HG02870 (cell line): ENCODE results near the gene MVP.

ENCODE experiments used
- ATAC-seq: cut with Tn5 transposase; IDR thresholded peaks from one replicate; pipeline ENCODE4 v1.9.1; 2021; ENCODE audit warnings: mild to moderate bottlenecking, moderate library complexity; ENCODE audit not compliant: unreplicated experiment

The MVP gene

GRCh38 chr16:29840240-29840639, 20.0 kb downstream of the MVP start:
- no peak for ATAC-seq

- no peak for ATAC-seq
Observed at GRCh38 chr16:29841631-29842030, 21.4 kb downstream of the MVP start.

- ATAC-seq: no peak
Observed at GRCh38 chr16:29842732-29843346, 22.6 kb downstream of the MVP start.

DNA sequence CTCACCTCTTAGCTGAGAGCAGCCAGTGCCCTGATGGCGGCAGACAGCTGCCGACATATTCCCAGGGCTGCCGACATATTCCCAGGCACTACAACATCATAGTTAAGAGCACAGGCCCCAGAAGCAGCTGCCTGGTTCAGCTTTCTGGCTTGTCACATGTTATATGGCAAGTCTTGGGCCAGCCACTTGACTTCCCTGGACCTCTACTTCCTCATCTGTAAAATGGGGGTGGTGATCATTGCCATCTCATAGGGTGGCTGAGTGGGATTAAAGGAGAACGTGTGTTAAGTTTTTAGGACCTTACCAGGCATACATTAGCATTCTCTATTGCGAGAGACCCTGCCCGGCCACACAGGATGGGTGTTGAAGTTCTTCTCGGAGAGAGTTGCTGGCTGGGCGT, 23.7 kb downstream of the MVP start:
- ATAC-seq: no peak

- ATAC-seq: no peak
Observed at GRCh38 chr16:29844575-29845331, 24.5 kb downstream of the MVP start.

DNA sequence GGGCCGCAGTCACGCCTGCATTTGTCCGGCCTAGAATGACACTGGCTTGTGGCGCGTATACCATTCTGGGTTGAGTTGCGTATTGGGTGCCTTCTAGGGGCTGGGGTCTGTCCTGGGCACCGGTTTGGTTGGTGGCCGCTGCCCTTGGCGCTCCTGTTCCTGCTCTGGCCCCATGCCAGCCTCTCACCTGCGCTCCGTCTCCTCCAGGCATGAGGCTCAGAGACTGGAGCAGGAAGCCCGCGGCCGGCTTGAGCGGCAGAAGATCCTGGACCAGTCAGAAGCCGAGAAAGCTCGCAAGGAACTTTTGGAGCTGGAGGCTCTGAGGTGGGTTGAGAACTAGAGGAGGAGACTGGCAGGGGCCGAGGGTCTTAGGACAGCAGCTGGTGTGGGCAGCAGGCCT, 25.4 kb downstream of the MVP start:
- no peak for ATAC-seq

DNA sequence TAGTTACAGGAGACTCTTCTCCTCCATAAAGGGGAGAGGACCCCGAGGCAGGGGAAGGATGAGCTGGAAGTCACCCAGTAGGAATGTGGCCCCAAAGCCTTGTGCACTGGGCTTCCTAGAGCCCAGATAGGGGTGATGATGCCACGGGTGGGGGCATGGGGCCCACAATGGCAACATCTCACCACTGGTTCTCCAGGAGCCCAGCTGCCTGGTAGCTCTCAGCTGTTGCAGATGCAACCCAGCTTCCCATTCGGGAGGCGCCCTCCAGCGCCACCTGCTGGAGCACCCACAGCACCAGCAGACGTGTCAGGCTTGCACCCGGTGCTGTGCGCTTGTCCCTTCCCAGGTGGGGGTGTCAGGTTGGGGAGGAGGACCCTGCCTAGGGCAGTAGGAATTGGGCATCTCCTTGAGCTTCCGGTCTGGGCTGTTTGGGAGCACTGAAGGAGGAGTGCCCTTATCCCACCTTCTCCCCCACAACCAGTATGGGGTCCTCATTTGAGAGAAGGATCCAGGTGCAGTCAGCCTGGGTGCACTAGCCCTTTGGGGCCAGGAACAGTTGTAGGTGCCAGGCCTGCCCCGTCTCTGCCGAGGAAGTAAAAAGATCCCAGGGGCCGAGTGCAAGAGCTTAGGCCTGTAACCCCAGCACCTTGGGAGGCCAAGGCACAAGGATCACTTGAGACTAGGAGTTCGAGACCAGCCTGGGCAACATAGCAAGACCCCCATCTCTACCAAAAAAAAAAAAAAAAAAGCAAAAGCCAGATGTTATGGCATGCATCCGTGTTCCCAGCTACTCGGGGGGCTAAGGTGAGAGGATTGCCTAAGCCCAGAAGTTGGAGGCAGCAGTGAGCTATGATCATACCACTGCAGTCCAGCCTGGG, 28.4 kb downstream of the MVP start:
- ATAC-seq: no peak

DNA sequence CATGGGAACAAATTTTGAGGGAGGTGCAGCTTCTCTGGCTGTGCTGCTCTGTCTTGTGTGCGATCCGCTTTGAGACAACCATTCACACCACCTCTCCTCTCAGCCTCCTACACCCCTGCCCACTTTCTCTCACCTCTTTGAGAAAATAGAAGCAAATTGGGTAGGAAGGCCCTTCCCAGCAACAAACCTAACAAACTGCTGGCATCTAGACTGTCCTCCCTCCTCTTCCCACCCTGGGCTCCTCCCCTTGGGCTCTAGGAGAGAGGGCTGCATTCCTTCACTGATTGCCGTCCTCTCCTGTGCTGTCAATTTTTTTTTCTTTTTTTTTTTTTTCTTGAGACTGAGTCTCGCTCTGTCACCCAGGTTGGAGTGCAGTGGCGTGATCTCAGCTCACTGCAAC, 29.2 kb downstream of the MVP start:
- ATAC-seq: no peak

- ATAC-seq: no peak
Observed at GRCh38 chr16:29850998-29851397, 30.7 kb downstream of the MVP start.

- ATAC-seq: no peak
Observed at GRCh38 chr16:29852654-29853053, 32.4 kb downstream of the MVP start.

DNA sequence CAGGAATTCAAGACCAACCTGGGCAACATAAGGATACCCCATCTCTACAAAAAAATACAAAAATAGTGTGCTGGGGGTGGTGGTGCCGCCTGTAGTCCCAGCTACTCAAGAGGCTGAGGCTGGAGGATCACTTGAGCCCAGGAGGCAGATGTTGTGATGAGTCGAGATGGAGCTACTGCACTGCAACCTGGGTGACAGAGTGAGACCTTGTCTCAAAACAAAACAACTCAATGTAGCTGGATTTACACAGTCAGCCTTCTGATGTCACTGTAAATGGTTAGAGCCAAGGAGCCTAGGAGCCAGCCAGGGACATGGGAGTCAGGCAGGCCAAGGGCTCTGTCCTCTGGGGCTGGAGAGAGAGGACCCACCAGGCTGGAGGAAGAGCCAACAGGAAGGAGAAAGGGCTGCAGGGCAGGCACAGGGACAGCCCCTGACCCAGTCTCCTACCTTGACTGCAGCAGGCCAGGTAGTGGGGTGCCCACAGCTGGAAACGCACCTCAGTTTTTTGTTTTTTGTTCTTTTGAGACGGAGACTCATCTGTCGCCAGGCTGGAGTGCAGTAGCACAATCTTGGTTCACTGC, 34.3 kb downstream of the MVP start:
- no peak for ATAC-seq

DNA sequence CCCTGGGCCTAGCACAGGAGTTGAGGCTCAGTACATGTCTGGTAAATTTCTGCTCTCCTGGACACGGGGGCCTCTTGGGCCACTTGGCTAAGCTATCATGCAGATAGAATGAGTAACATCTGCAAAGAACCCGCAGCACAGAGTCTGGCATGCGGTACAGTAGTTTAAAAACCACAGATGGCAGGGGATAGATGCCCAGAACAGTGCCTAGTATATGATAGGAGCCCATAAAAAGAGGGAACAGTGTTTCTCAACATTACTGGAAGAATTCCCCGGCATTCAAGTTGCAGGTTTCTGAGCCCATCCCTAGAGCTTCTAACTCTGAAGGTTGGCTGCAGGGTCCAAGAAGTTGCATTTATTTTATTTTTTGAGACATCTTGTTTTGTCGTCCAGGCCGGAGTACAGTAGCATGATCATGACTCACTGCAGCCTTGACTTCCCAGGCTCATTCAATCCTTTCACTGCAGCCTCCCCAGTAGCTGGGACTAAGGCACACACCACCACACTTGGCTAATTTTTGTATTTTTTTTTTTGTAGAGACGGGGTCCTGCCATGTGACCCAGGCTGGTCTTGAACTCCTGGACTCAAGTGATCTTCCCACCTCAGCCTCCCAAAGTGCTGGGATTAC, 37.0 kb downstream of the MVP start:
- no peak for ATAC-seq

GRCh38 chr16:29858149-29858849, 38.0 kb downstream of the MVP start:
- no peak for ATAC-seq

- ATAC-seq: no peak
Observed at GRCh38 chr16:29858974-29859373, 38.7 kb downstream of the MVP start.

DNA sequence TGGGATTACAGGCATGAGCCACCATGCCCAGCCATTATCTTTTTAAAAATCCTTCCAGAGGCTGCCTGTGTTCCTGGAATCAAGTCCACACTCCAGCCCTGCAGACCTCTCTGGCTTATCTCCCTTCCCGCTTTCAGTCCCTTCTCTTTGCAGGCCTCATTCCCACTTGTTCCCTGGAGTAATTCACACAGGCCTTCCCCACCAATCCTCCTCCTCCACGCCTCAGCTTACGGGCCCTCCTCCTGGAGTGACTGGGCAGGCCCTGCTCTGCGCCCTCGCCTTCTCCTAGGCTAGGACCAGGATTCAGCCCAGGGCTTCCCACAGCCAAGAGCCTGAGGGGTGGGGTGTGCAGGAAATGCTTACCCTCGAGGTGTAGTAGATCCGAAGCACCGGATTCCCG, 40.0 kb downstream of the MVP start:
- no peak for ATAC-seq

GRCh38 chr16:29862383-29862883, 42.2 kb downstream of the MVP start:
- no peak for ATAC-seq

DNA sequence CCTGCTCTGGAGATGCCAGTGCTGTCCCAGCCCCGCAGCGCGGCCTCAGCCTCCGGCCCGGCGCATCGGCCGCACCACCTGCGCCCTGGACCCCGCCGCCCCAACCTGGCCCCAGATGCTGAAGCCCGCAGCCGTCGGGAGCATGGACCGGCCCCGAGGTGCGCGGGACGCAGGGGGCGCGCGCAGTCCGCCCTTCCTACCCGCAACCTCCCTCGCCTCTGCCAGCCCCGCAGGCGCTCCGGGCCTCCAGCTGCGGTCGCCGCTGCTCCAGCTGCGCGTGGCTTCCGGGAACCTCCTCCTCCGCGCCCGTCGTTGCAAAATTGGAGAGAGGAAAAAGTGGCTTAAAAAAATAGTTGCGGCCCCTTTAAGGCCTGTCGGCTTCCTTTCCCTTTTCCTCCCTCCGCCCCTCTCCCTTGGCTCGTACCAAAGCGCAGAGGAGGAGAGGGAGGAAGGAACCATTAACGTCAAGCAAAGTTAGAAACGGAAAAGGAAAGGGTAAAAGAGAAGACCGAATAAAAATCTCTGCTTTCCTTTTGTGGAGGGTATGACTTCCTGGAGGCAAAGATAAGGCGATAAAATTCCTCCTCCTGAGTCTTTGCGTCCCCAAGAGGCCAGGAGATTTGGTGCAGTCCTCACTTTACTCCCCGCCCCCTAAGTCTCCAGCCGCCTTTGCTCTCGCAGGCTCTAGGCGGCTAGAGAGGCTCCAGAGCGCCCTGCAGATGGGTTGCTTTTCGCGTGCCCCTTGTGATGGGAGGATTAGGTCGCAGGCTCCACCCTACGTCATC, 42.8 kb downstream of the MVP start, which contains the start of gene CDIPT:
Gene CDIPT (minus strand): TSS at position 343 of the 785 bp plus-strand sequence. CDS start 369 bp downstream, outside the sequence.
- peak; percentile 87 for ATAC-seq

GRCh38 chr16:29863669-29863984, 43.4 kb downstream of the MVP start:
- ATAC-seq: no peak

GRCh38 chr16:29864205-29864604, 43.9 kb downstream of the MVP start:
- ATAC-seq: no peak
